Glomerular visceral epithelial cell (primary cell): Measurements from ENCODE around the gene TST.
A peak's percentile ranks its signal among the peaks of the same experiment; 100 is the strongest.

Source experiments
- DNase-seq: peaks from one replicate; pipeline ENCODE4 v3.0.0-alpha.2; 2016; ENCODE audit errors: extremely low spot score

The TST gene

DNA sequence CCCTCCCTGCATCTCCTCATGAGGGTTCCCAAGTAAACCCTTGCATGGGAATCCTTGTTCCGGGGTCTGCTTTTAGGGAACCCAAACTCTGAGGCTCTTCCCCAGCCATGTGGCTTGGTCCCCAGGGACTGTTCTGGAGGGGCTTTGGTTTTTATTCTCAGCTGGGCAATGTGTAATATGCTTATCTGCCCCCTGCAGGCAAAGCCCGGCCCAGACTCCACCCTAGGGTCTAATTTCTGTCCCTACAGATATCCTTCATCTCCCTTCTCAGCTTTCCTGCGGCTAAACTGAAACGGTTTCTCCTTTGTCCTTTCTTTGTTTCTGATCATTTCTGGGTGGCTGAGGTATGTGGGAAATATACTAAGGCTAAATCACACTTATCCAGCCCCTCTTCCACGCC is 37.1 kb downstream of the TST start:
- DNase-seq = no peak

DNA sequence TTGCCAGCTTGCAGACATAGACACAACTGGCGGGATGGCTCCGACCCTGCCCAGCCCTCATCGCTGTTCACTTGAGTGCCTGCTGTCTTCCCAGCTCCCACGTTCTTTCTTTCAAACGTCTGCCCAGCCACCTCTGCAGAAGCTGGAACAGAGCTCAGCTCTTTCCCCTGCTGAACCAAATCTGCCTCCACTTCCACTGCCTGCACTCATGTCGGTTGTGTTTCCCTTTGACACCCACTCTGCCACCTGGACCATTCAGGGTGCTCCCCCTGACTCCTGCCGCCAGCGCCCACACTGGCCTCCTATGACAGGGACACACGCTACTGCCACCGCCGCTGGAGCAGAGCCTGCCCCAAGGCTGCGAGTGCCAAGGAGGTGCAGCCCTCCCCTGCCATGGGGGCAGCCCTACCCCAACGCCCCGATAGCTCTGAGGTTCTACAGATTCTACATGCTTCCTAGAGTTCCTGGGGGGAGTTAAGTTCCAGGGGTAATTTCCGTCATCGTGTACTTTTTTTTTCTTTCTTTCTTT is 37.9 kb downstream of the TST start:
- DNase-seq = no peak

DNA sequence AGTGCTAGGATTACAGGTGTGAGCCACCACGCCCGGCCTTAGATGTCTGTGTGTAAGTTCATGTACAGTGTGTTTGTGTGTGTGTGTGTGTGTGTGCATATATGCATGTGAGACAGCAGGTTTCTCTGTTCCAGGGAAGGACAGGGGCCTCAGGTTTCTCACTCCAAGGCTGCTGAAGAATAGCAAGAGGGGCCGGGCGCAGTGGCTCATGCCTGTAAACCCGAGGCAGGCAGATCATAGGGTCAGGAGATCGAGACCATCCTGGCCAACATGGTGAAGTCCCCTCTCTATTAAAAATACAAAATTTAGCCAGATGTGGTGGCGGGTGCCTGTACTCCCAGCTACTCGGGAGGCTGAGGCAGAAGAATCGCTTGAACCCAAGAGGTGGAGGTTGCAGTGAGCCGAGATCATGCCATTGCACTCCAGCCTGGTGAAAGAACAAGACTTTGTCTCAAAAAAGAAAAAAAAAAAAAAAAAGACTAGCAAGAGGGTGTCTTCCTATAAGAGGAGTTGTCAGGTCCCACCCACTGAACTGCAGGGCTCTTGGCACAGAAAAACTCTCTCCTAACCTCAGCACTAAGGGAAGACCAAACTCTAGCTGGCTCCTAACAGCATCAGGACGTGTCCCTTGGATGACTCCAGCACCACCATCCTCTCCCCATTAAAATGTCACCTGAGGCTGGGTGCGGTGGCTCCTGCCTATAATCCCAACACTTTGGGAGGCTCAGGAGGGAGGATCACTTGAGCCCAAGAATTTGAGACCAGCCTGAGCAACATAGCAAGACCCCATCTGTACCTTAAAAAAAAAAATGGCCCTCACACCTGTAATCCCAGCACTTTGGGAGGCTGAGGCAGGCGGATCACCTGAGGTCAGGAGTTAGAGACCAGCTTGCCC is 40.0 kb downstream of the TST start:
- DNase-seq = no peak

DNA sequence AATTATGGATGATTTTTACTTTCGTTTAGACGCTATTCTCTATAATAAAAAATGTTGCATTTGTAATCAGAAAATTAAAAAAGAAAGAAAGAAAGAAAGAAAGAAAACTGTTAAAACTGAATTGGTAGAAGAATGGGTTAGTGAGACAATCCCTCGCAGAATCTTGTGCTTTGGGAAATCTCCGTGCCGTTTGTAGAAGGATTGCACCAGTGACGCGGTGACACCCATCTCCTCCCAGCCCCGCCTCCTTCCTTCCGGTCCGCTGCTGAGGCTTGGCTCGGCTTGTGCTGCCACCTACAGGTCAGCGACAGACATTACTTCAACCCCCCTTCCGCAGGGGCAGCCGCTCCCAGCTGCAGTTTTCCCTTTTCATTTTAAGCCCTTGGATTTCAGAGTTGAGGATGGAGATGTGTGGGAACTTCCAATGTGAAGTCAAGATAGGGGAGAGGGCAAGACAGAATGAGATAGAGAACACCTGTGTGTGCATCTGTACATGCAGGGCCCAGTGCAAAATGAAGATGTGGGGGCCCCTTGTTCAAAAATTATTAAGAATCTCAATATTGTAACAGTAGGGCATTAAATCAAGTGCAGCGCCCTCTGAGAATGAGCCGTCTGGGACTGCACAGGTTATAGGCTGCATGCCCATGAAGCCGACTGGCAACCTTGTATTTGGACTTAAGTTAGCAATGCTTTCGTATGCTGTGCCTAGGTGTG is 41.1 kb downstream of the TST start:
- peak; percentile 79 for DNase-seq

DNA sequence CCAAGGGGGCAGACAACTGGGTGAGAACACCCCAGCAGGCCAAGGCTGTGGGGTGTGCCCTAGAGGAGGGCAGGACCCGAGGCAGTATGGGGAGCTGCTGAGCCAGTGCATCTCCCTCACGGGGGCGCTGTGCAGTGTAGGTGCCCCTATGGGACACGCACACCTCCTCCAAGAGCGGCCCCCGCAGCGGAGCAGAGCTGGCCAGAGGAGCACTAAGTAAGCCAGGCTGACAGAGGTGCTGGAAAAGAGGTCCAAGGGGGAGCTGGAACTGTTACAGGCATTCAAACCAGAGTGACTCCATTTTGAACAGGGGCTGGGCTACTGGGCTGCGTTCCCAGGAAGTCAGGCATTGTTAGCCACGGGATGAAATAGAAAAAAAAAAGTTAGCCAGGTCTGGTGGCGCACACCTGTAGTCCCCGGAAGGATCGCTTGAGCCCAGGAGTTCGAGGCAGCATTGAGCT is 41.8 kb downstream of the TST start:
- DNase-seq = peak; percentile 12

DNA sequence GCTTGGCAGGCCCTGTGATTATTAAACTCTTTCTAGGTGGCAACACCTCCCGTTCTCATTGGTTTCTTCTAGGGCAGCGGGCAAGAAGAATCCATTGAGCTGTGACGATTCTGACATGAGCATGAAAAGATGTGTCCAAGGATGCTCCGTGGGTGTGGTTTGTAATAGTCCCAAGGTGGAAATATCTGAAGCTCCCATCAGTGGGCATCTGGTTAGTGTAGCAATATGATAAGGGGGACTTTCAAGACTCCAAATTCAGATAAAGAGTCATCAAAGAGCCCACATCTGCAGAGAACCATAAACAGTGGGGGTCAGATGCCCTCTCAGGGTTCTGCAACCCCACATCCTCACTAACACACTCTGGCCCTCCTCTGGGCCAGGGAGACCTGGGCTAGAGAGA is 42.6 kb downstream of the TST start:
- DNase-seq = no peak

DNA sequence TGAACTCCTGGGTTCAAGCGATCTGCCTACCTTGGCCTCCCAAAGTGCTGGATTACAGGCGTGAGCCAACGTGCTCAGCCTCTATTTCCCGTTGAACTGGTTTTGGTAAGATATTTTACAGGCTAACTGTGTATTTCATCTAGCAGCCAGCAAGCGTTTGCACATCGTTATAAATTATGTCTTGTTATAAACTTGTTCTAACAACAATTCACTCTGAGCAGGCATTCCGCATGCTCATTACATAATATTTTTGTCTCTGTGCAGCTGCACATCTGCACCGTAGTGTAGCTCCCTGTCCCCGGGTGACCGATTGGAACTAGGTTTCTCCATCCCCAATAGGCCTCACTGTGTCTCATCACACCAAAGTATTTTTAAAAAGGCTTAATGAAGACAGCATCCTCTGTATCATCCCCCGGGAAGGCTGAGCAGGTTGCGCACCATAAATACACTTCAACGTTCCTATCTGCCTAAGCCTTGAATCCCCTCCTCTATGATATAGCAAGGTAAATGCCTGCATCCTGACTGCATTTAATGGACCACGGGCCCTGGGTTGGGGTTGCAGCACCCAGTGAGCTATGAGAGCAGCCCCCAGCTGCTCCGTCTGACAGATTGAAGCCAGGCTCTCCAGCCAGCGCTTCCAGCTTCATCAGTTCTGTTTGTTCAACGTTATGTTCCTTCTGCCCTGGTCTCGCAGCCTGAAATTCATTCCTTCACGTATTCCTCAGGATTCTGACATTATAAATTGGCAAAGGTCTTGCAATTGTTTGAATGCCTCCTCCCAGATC is 47.7 kb downstream of the TST start:
- no peak for DNase-seq

DNA sequence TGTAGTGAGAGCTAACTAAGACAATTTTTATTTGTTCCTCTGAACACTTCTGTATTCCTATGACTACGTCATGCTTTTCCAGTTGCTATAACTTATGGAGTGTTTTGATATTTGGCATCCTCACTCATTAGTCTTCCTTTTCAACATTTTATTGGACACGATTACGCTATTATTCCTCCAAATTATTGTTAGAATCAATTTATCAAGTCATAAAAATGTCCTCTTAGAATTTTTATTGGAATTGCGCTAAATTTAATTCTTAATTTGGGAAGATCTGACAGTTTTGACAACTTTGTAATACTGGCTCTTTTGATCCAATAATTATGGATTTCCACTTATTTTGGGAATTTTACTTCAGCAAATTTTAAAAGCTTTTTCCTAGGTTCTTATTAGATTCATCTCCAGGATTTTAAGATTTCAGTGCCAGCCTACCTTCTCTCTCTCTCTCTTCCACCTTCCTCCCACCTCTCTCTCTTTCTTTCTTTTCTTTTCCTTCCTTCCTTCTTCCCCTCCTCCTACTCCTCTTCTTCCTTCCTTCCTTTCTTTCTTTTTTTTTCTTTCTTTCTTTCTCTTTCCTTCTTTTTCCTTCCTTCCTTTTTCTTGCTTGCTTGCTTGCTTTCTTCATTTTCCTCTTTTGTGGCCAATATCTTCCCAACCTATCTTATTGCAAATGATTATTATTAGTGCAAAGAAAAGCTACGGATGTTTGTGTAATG is 50.8 kb downstream of the TST start:
- no peak for DNase-seq

DNA sequence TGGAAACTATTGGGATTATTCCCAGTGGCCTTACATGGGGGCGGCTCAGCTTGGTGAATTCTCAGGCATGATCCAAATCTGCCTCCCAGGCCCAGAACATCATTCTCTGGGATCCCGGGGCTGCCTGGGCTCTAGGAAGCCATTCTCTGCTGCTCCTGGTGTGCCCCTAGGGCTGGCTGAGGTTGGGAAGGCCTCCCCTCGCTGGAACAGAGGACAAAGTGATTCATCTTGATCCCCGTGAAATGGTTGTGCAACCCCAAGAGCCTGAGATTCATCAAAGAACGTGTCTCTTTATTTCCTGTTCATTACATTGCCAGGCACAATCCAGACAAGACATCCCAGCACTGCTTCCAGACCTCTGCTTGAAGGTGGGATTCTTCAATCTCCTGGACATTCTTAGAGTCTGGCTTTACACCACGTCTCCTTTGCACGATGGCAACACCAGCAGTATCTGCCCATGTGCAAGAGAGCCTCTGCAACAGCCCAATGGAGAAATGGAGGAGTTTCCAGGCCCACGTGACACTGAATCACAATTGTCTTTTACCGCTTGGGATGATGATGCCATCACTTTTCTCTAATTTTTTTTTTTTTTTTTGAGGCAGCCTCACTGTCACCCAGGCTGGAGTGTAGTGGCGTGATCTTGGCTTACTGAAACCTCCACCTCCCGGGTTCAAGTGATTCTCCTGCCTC is 52.3 kb downstream of the TST start:
- no peak for DNase-seq

DNA sequence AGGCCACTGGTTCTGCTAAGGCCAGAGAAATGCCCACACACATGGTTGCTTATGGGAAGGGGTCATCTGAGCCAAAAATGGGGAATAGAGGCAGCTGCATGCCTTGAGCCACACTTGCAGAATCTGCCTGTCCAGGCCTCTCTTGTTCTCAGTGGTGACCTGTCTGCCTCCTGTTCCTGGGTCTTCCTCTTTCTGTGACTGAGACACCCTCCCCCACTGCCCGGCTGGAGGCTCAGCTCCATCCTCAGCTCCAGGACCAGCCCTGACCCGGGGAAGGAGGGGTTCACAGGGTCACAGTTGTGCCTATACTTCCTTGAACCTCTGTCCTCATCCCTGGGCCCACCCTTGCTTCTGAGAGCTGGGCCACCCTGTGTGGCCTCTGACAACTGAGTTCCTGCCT is 53.6 kb downstream of the TST start:
- DNase-seq = no peak

DNA sequence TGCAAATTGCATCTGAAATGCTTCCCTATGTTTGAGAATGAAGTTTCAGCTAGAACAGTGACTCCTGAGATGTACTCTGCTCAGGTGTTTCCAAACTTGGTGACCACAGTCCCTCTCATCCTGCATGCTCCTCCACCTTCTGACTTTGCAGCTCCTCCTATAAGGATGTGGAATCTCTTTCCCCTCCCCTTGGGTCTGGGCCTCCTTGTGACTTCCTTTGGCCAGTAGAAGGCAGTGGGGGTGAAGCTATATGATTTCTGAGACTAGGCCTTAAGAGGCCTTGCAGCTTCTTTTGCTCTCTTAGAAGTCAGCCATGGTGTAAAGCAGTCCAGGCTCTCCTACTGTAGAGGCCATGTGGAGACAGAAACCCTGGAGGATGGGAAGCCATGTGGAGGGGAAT is 55.1 kb downstream of the TST start:
- no peak for DNase-seq

DNA sequence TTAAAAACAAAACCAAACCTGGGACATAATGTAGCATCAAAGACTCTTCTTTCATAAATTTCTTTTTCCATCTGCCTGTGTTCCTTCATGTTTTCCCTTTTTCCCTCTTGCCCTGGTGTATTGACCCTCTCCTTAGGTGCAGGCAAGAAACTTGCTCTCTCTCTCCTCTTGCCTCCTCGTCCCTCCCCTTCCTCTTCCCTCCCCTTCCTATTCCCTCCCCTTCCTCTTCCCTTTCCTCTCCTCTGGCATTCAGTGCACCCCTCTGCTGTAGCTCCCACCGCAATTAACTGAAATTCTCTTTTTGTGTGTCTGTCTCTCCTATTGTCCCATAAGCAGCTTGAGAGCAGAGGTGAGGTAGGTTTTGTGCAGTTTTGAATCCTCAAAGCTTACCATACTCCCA is 55.9 kb downstream of the TST start:
- DNase-seq = no peak

DNA sequence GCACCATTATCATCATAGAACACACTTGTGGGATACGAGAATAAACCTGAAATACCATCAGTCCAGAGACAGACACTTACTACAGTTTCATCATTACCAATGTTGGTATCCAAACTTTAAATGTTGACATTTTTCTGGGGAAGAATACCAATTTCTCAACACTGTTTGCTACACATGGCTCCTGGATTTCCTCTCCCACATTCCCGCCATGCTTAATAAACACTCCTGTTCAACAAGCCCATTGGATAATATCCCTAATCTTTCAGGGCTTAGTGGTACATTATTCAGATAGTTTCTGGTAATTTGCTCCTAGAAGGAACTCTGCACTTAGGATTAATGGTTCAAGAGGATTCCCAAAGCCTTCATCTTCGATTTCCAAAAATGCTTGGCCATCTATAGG is 57.6 kb downstream of the TST start:
- no peak for DNase-seq
